ENCODE data around the gene KRT13. TPM values are rescaled to one million over a fixed set of nuclear protein-coding genes. Genes with fewer than 3 reads are reported as not detected.
"Not testable (repeated sequence)": the region's sequence is repeated elsewhere in the genome, so short reads cannot be mapped to it uniquely, and the experiment has no call there.

KRT13 gene
- 0.25 TPM for polyA plus RNA-seq (ENCODE audit: insufficient read length)
- long read RNA-seq, donor 1, result 0 reads
- long read RNA-seq, donor 2, result 0 reads
- long read RNA-seq, donor 3, result 0 reads
- long read RNA-seq, donor 4, result 0 reads
- long read RNA-seq, donor 5, result 0 reads
- long read RNA-seq, donor 6, result 0 reads
- long read RNA-seq, donor 7, result 0 reads
- long read RNA-seq, donor 8, result 0 reads

DNA sequence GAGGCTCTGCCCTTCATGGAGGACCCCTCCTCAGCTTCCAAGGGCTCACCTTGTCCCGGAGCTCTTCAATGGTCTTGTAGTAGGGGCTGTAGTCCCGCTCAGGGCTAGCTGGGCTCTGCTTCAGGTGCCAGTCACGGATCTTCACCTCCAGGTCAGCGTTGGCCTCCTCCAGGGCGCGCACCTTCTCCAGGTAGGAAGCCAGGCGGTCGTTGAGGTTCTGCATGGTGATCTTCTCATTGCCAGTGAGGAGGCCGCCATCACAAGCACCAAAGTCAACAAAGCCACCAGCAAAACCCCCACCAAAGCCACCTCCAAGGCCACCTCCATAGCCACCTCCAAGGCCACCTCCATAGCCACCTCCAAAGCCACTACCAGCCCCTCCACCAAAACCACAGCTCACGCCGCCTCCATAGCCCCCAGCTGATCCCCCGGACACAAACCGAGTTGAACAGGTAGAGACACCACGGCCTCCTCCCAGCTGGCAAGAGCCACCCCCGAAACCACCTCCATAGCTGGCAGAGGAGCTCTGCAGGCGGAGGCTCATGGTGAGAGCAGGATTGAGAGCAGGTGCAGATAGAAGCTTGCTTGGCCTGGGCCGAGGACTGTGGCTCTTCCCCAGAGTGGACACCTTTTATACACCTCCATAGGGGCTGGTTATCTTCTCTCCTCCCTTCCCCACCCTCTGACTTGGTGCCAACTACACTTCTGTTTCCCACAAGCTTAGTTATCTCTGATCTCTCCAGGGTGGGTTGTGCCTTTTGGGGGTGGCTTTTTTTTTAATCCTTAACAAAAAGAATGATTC lies at the start of gene KRT13:
Gene KRT13 (minus strand): TSS at position 606 of the 802 bp plus-strand sequence. CDS start 62 bp downstream, at position 544.
- no peak for DNase-seq

DNA sequence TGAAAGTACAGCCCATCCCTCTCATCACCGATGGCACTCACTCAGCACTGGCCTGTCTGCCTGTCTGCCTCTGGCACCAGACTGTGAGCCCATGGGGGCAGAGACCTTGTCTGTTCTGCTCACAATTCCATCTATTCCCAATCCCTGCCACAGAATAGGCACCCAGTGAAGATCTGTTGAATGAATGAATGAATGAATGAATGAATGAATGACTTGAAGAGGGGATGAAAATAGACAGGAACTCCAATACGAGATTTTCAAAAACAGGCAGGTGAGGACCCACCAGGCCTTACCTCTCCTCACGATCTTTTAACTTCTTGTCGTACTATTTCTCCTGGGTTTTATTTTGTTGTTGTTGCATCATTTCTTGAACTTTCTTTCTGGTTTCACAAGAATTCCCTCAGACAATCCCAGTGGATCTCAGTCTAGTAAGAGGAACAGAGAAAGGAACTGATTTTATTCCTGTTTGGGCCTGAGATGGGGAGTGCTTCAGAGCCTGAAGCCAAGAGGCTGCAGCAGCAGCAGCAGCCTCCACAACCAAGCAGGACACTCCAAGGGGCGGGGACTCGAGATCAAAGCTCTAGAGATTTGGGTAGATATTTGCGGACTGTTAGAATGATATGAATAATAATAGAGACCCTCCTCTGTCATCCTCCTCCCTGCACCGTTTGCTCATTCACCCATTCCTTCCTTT lies 48.7 kb upstream of the KRT13 start:
- DNase-seq, result no peak

DNA sequence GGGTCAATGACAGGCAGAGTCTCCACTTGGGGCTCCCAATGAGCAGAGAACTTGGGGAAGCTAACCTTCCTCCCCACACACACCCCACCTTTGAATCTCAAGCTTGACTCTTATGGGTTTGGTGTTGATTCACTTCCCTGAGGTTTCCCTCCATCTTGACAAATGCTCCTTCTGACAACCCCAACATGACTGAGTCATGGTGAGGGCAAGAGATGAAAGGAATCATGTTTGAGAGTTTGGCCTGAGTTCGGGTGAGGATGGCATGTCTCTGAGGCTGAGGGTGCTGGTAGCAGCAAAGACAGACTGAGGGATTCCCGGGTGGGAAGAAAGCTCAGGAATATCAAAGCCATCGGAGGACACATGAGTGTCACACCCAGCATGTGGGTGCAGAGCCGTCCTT lies 47.8 kb upstream of the KRT13 start:
- no peak for DNase-seq

DNA sequence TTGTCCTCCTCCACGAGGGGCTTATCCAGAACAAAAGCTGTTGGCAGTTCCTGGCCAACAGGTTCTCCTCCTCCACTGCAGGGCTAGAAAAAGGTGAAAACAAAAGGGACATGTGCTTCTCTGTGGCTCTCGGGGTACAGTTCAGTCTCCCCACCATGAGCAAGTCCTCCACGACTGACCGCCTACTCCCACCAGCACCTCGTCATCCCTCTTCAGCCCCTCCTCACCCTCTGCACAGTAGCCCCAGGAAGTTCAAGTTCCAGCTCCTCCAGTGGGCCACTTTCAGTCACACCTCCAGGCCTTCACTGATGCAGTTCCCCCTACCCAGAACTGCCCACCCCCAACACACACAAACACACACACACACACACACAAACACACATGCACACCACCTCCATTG lies 47.0 kb upstream of the KRT13 start:
- DNase-seq, result no peak

DNA sequence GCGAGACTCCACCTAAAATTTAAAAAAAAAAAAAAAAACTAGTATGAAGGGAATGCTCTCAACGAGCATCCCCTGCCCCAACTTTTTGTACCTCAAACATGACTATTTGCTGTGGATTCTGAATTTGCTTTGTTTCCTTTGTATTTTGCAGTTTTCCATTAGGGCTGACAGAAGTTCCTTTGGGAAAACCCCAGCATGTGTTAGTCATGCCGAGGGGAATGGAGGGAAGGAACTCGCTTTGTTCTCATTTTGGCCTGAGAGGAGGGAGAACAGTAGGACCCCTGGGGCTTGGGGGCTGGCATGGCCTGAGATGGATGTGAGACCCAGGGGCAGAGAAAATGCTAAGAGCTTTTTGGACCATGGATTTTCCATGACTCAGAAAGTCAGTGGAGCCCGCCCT lies 46.0 kb upstream of the KRT13 start:
- no peak for DNase-seq

DNA sequence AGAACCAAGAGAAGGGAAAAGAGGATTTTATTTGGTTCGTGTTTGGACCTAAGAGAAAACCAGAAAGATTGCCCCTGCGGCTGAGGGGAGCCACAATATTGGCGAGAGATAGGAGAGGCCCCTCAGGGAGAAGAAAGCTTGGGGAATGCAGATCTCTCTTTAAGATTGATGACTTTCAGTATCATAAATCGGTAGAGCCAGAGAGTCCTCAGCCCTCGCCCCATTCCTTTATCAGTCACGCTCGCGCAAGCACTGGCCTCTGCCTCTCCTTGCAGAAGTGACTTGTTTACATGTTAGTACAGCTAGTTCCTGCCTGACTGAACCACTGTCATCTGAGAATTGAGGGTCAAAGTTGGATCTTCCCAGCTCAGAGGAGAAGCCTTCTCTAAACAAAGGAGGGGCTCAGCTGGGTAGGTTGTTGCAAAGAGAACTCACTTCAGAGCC lies 44.2 kb upstream of the KRT13 start:
- DNase-seq, result no peak

DNA sequence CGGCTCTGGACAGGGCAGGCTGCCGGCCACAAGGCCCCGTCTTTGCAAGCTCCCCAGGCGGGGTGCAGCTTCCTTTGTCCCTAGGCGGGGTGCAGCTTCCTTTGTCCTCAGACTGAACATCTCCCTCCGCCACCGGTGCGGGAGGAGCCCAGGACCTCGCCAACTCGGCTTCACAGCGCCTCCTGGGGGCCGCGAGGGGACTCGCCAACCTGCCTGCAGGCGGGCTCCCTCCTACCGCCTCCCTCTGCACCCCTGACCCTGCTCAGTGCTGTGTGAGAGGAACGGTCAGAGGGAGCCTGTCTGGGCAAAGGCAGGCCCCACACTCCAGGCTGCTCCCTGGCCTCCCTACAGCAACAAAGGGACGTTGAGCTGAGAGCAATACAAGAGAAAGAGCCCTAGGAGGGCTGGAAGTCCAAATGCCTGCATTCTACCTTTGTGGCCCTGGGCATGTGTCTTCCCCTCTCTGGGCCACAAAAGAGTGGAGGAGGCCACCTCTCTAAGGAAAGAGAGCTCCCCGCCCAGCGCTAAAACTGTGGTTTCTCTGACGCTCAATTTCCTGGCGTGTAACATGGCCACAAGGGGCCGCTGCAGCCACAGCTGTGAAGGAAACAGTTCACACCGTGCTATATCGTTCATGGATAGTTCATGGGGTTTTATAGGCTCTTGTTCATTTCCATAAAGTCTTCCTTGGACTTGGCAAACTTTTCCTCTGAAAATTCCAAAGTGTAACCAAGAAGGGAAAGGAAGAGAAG lies 43.6 kb upstream of the KRT13 start:
- peak; percentile 89 for DNase-seq

DNA sequence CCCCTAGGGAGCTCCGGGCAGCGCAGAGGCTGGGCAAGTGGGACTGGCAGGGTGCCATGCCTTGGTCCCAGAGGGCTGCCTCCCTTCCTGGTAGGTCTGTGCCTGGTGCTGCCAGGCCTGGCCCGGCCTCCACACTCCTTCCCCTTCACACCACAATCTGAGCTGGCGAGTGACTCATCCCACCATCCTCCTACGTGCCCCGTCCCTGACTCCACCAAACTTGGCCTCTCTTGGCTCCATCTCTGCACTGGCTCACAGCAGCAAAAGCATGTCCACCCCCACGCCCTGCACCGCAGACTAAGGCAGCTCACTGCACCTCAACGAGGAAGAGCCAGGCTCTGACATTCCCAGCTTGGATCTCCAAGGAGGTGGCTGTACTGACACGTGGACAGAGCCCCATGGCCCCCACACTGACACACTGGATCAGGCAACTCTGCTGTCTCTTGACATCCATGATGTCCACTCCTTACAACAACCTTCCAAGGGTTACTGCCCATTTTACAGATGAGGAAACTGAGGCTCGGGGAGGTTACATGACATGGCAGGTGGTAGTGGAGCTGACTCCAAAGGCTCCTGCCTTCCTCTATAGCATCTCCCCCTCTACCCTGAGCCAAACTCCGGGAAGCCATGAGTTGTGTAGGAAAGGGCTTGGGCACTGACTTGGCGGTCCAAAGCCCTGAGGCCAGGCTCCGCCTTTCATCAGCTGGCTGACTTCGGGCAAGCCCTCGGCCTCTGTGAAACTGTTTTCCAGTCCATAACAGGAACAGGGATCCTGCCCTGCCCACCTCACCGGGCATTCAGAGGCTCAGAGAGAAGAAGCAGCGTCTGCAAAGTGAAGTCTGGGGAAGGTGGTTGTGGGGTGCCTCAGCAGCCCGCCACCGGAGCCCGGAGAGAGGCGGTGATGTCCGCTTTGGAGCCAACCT lies 42.8 kb upstream of the KRT13 start:
- no peak for DNase-seq

DNA sequence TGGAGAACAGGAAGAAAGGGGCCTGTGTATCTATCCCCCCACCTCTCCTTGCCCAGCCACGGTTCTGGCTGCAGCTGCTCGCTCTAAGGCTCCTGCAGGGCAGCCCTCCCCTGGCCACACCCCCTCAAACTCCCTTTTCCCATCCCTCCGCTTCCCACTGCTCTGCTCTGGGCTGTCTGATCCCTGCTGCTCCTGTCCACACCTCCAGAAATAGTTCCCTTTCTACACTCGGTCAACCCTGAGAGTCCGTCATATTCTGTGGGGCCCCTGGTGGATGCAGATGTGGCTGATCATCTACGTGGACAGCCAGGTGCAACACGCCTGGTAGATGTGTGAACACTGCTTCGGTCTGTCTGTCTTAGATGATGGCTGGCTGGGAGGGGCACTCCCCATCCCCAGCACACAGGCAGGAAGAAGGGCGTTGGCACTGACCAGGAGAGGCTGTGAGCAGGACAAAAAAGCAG lies 42.0 kb upstream of the KRT13 start:
- no peak for DNase-seq

DNA sequence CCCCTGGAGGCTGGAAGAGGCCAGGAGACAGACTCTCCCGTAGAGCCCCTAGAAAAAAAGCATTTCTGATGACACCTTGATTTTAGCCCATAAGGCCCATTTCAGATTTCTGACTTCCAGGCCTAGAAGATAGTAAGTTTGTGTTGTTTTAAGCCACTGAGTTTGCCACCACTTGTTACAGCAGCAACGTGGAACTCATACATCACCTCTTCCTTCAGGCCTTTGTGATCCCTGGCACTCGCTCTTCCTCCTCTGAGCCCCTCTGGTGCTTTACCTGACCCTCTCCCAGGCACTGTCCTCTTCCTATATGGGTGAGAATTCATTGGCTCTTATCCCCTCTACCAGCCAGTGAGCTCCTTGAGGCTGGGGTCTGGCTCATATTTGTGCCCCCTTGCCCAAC lies 41.4 kb upstream of the KRT13 start:
- no peak for DNase-seq

DNA sequence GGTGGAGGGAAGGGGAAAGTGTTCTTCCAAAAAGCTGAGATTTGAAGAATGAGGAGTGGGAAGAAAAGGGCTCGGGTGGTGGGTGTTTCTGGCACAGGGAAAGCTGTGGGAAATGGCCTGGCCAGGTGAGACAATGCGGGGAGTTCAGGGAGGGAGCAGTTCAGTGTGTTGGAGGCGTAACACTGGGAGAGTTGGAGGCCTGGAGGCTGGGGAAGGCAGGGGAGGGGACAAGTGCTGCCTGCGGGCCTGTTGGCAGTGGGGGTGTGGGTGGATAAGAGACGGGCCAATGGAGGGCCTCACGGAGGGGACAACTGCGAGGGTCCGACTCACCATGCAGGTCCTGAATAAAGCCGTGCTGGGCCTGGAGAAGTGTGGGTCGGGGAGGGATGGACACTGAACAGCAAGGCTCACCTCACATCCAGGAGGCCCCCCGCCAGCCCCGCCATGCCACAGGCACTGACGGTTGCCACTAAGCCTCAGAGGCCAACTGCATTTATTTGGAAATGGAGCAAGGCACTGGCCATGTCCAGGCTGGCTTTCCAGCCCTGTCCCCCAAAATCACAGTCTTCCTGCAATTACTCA lies 40.5 kb upstream of the KRT13 start:
- no peak for DNase-seq

DNA sequence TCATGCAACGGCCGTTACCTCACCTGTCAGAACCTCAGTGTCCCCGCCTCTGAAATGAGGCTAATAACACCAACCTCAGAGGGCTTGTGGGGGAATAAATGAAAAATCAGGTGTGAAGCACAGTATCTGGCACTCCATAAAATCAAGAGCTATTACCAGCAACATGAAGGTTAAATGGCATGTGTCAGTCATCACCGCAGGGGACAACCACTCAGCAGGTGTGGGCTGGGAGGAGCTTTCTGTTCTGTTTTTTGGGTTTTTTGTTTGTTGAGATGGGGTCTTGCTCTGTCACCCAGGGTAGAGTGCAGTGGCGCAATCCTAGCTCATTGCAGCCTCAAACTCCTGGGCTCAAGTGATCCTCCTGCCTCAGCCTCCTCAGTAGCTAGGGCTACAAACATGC lies 39.5 kb upstream of the KRT13 start:
- no peak for DNase-seq

DNA sequence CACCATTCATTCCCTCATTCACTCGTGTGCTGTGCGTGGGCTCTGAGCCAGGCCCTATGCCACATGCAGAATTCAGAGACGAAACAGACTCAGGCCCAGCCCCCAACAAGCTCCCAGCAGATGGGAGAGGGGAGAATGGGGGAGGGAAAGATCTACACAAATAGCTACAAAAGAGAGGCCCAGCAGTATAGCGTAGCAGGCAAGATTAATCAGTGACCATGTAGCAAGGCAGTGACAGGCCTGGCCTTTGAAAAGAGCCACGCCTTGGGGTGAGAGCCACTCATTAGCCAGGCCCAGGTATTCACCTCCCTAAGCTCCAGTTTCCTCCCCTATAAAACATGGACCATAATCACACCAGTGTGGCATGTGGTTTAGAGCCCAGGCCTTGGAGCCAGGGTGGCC lies 39.1 kb upstream of the KRT13 start:
- no peak for DNase-seq

DNA sequence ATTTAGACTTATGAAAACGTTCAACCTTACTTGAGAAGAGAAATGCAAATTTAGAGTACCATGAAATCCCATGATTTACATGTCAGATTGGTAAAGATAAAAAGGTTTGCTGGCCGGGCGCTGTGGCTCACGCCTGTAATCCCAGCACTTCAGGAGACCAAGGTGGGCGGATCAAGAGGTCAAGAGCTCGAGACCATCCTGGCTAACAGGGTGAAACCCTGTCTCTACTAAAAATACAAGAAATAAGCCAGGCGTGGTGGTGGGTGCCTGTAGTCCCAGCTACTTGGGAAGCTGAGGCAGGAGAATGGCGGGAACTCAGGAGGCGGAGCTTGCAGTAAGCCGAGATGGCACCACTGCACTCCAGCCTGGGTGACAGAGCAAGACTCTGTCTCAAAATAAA lies 37.4 kb upstream of the KRT13 start:
- not testable (repeated sequence) for DNase-seq

DNA sequence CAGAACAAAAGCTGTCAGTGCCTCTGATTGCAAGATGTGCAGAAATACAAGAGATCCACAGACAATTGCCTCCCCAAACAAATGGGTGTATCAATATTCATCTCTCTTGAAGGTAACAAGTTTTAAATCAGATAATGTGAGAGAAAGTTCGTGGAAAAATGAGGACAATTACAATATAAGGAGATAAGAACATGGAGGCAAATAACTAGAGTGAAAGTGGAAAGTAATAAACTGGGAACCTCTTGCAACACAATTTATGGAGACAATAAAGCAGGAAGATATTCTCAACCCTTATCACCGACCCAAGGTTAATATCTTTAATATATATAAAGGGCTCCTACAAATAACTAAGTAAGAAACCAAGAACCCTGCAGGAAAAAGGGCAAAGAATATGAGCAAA lies 36.9 kb upstream of the KRT13 start:
- DNase-seq, result no peak

DNA sequence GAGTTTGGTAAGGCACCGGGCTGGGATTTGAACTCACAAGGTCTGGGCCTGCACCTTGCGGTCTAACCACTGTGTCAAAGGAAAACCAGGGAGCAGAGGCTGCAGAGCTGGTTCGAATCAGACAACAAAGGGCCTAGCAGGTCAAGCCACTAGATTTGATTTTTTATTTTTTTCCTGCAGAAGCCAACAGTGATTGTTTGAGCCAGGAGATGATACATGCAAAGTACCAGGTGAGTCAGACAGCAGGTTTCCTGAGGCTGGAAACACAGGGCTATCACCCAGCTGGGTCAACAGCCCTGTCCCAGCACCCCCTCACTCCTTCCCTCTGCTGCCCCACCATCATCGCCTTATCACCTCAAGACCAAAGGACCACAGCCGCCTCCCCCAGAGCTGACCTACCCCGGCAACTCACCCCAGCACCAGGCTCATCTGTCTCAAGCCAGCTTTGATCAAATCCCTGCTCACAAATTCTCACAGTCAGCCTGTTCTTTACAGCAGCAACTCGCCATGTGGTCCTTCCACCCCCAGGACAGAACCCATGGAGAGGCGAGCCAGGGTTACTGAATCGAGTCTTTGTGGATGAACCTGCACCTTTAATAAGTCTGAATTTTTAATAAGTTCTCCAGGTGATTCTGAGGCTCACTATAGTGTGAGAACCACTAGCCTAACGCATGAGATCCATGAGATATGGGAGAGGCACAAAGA lies 35.7 kb upstream of the KRT13 start:
- DNase-seq, result no peak

DNA sequence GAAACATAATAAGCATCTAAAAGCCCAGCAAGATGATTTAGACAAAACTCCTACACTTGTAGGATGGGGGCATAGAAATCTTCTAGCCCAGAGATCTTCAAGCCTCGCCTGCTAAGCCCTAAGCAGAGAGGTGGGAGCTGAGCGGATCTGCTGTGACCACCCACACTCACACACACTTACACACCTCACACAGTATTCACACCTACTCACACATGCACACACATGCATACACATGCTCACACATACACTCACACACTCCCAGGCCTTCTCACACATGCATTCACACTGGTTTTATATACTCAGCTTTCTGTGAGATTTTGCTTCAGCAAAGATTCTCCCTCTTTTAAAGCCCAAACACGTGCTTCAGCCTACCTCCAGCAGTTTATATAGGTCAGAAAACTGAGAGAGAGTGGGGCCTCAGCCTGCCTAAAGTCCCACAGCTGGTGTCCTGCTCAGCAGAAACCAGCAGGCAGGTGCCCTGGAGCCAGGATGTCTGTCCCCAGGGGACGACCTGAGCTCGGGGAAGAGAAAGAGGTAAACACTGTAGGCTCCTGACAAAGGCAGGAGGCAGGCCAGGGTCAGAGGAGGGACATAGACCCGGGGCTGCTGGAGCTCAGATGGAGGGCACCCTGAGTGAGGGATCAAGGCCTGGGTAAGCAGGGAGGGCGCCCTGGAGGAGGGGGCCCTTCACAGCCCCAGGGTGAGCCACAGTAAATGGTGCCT lies 34.7 kb upstream of the KRT13 start:
- DNase-seq, result no peak

DNA sequence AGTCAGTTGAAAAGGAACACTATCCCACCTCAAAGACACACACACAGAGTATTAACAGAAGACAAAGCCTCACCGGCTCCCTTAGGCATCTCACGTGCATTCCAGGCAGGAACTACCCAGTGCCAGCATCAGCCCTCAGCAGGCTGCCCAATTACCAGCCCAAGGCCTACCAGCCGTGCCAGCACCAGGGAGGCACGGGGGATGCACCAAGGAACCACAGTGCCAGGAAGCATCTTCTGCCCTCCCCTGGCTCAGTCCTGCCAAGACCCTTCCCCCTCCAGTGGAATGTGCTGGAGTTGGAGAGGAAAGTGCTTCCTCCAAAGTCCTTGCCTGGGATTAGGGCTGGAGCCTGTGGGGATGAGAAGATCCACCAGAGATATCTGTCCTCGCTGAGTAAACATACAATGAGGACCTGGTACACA lies 33.7 kb upstream of the KRT13 start:
- no peak for DNase-seq

DNA sequence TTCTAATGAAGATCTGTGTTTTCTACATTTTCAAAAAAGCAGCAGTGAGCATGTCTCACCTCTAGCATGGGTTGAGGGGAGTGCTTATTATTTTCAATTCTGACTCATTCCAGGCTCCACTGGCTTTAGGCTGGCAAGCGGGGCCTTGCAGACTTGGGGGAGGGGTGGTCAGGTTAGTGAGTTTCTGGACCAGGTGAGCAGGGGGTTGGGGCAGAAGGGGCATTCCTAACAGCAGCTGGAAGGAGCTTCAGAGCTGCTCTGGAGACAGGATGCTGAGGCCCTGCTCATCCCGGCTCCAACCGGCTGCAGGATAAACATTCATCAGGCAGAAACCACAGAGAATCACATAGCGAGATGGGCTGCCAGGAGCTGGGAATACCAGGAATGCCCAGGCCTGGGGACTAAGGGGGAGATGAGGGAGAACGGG lies 33.2 kb upstream of the KRT13 start:
- DNase-seq, result no peak
